ENCODE results near the gene STAC. TPM values are rescaled to one million over a fixed set of nuclear protein-coding genes. Genes with fewer than 3 reads are reported as not detected.
A peak's percentile ranks its signal among the peaks of the same experiment; 100 is the strongest.

Gene STAC
- total RNA-seq, 1 donor, result 3.3 TPM

GRCh38 chr3:36381311-36381956 is 1.1 kb downstream of the STAC start:
- H3K4me2 ChIP-seq (ENCODE audit: insufficient read depth, low read length), result peak overlapping the region; percentile 63
- peak overlapping the region; percentile 54 for H3K4me3 ChIP-seq (ENCODE audit: insufficient read depth, low read length)

GRCh38 chr3:36393563-36393962 is 13.3 kb downstream of the STAC start:
- no peak overlapping the region for H3K4me3 ChIP-seq (ENCODE audit: insufficient read depth, low read length)
- H3K27me3 ChIP-seq (ENCODE audit: insufficient read depth, low read length), result no peaks in the 10 kb centered on the region
- no peaks in the 10 kb centered on the region for H3K79me2 ChIP-seq (ENCODE audit: insufficient read depth, low read length)
- no peak overlapping the region for H2AFZ ChIP-seq (ENCODE audit: low read length)
- TF ChIP-seq CTCF (IDR thresholded peaks at IDR 0.05; ENCODE audit: extremely low read depth, low read depth, low read length), result no peak
- H4K20me1 ChIP-seq (ENCODE audit: insufficient read depth, low read length), result no peaks in the 10 kb centered on the region
- no peak overlapping the region for H3K4me2 ChIP-seq (ENCODE audit: insufficient read depth, low read length)
- H3K36me3 ChIP-seq (ENCODE audit: insufficient read depth, low read length), result no peaks in the 10 kb centered on the region
- DNase-seq (ENCODE audit: insufficient read length, low spot score, missing footprints), result no peak
- H3K9me3 ChIP-seq (ENCODE audit: low read depth, low read length), result no peaks in the 10 kb centered on the region
- H3K27ac ChIP-seq (ENCODE audit: low read depth, low read length), result no peak overlapping the region
- H3K4me1 ChIP-seq (ENCODE audit: insufficient read depth, low read length), result no peaks in the 10 kb centered on the region

More at GRCh38 chr3:36381311-36381956, 1.1 kb downstream of the STAC start:
- peaks cover 2% of the 10 kb centered on the region for H3K27me3 ChIP-seq (ENCODE audit: insufficient read depth, low read length)
- H2AFZ ChIP-seq (ENCODE audit: low read length), result no peak overlapping the region
- no peak for DNase-seq (ENCODE audit: insufficient read length, low spot score, missing footprints)
- no peaks in the 10 kb centered on the region for H4K20me1 ChIP-seq (ENCODE audit: insufficient read depth, low read length)
- H3K79me2 ChIP-seq (ENCODE audit: insufficient read depth, low read length), result no peaks in the 10 kb centered on the region
- H3K36me3 ChIP-seq (ENCODE audit: insufficient read depth, low read length), result no peaks in the 10 kb centered on the region
- H3K4me1 ChIP-seq (ENCODE audit: insufficient read depth, low read length), result no peaks in the 10 kb centered on the region
- TF ChIP-seq CTCF (IDR thresholded peaks at IDR 0.05; ENCODE audit: extremely low read depth, low read depth, low read length), result no peak
- H3K27ac ChIP-seq (ENCODE audit: low read depth, low read length), result no peak overlapping the region
- H3K9me3 ChIP-seq (ENCODE audit: low read depth, low read length), result no peaks in the 10 kb centered on the region

- H3K36me3 ChIP-seq (ENCODE audit: insufficient read depth, low read length), result no peaks in the 10 kb centered on the region
- H3K9me3 ChIP-seq (ENCODE audit: low read depth, low read length), result no peaks in the 10 kb centered on the region
- H3K27ac ChIP-seq (ENCODE audit: low read depth, low read length), result no peak overlapping the region
- H3K4me2 ChIP-seq (ENCODE audit: insufficient read depth, low read length), result no peak overlapping the region
- no peaks in the 10 kb centered on the region for H3K4me1 ChIP-seq (ENCODE audit: insufficient read depth, low read length)
- no peaks in the 10 kb centered on the region for H3K27me3 ChIP-seq (ENCODE audit: insufficient read depth, low read length)
- no peak overlapping the region for H2AFZ ChIP-seq (ENCODE audit: low read length)
- no peaks in the 10 kb centered on the region for H4K20me1 ChIP-seq (ENCODE audit: insufficient read depth, low read length)
- H3K79me2 ChIP-seq (ENCODE audit: insufficient read depth, low read length), result no peaks in the 10 kb centered on the region
- no peak overlapping the region for H3K4me3 ChIP-seq (ENCODE audit: insufficient read depth, low read length)
- no peak for DNase-seq (ENCODE audit: insufficient read length, low spot score, missing footprints)
- no peak for TF ChIP-seq CTCF (IDR thresholded peaks at IDR 0.05; ENCODE audit: extremely low read depth, low read depth, low read length)
Observed at GRCh38 chr3:36394176-36394575, 13.9 kb downstream of the STAC start.

- Histone ChIP-seq H3K4me2 (ENCODE audit: insufficient read depth, low read length) (no peak overlapping the region), H3K9me3 (ENCODE audit: low read depth, low read length) (no peaks in the 10 kb centered on the region), H3K4me1 (ENCODE audit: insufficient read depth, low read length) (no peaks in the 10 kb centered on the region), H3K27me3 (ENCODE audit: insufficient read depth, low read length) (no peaks in the 10 kb centered on the region), H3K4me3 (ENCODE audit: insufficient read depth, low read length) (no peak overlapping the region), H3K79me2 (ENCODE audit: insufficient read depth, low read length) (no peaks in the 10 kb centered on the region), H3K36me3 (ENCODE audit: insufficient read depth, low read length) (no peaks in the 10 kb centered on the region), H4K20me1 (ENCODE audit: insufficient read depth, low read length) (no peaks in the 10 kb centered on the region), H2AFZ (ENCODE audit: low read length) (no peak overlapping the region), H3K27ac (ENCODE audit: low read depth, low read length) (no peak overlapping the region)
- no peak for TF ChIP-seq CTCF (IDR thresholded peaks at IDR 0.05; ENCODE audit: extremely low read depth, low read depth, low read length)
- DNase-seq (ENCODE audit: insufficient read length, low spot score, missing footprints), result no peak
Observed at GRCh38 chr3:36397841-36398240, 17.5 kb downstream of the STAC start.
